Ishikawa (cell line): Measurements from ENCODE around the gene SLC6A6.

Experiments
- EGR1 ChIP-seq: IDR thresholded peaks from 2 replicates; pipeline ENCODE4 v1.6.1; 2012
- EP300 ChIP-seq: IDR thresholded peaks from 2 replicates; pipeline ENCODE4 v1.6.1; 2012; ENCODE audit warnings: borderline replicate concordance
- TAF1 ChIP-seq: IDR thresholded peaks from 2 replicates; pipeline ENCODE4 v1.6.1; 2012; ENCODE audit warnings: low read depth, mild to moderate bottlenecking

DNA sequence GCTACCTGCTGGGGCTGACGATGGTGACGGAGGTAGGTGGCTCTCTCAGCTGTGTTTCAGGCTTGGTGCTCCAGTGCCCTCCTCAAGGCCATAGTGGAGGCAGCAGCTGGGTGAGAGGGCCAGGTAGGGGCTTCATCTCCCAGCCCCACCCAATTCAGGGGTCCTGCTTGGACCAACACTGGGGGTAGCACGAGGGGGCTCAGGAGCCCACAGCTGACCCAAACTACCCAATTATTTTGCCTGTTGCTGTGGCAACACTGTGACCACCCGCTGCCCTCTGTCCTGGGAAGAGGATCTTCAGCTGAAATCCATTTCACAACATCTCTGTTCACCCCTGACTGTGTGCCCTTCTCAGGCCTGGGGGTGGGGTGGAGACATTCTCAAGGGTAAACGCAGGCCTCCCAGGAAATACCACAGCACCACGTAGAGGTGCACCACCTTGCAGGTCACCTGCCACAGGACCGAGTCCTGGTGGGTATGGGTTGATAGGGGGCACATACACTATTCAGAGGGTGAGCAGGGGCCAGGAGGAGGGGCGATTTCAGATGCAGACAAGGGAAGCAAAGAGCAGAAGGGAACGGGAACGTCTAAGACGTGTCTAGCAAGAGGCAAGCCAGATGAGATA is 75.0 kb downstream of the SLC6A6 start:
- no peak for TF ChIP-seq EGR1
- no peak for TF ChIP-seq TAF1
- no peak for TF ChIP-seq EP300
